Stomach (tissue), 9 donors: ENCODE data around the gene GALNT18. TPM values are rescaled to one million over a fixed set of nuclear protein-coding genes. Genes with fewer than 3 reads are reported as not detected.
A peak's percentile ranks its signal among the peaks of the same experiment; 100 is the strongest.

ENCODE experiments used
- DNase-seq, 2 donors: peaks; one replicate each; pipeline versions ENCODE4 v3.0.0 to v3.0.0-alpha.2; 2013 to 2019
- H3K27ac ChIP-seq, 5 donors: fragments of 200-600 bp in 4 of 5; sonication (generic) in 4 of 5; one replicate each; pipeline ENCODE4 v1.5.1; 2013 to 2019; ENCODE audit warnings: mild to moderate bottlenecking in 1 of 5, moderate library complexity in 1 of 5
- H3K27me3 ChIP-seq, 3 donors: fragments of 200-600 bp; sonication (generic); one replicate each; pipeline ENCODE4 v1.5.1; 2017 to 2019; ENCODE audit warnings: mixed run types in 1 of 3
- H3K36me3 ChIP-seq, 4 donors: fragments of 200-600 bp; sonication (generic); 1 replicate in 3 of 4; 2 replicates in 1 of 4; pipeline ENCODE4 v1.5.1; 2016 to 2019
- H3K4me1 ChIP-seq, 4 donors: fragments of 200-600 bp; sonication (generic); one replicate each; pipeline ENCODE4 v1.5.1; 2016 to 2019
- H3K4me3 ChIP-seq, 4 donors: fragments of 200-600 bp; sonication (generic) in 3 of 4; one replicate each; pipeline ENCODE4 v1.5.1; 2016 to 2019; ENCODE audit warnings: mild to moderate bottlenecking in 1 of 4
- H3K9me3 ChIP-seq, 4 donors: fragments of 200-600 bp; sonication (generic); one replicate each; pipeline ENCODE4 v1.5.1; 2016 to 2019
- EP300 ChIP-seq: sonication (generic); formaldehyde crosslinking; IDR thresholded peaks from one replicate; pipeline ENCODE4 v1.6.1; 2017; ENCODE audit warnings: antibody characterized with exemption
- POLR2A ChIP-seq, 4 donors: fragments of 450-650 bp; IDR thresholded peaks; one replicate each; pipeline ENCODE4 v1.6.1; 2016; ENCODE audit warnings: antibody characterized with exemption in 4 of 4, control low read depth in 2 of 4, mild to moderate bottlenecking in 1 of 4, moderate library complexity in 1 of 4
- POLR2AphosphoS5 ChIP-seq, 3 donors: sonication (generic); formaldehyde crosslinking; IDR thresholded peaks; one replicate each; pipeline ENCODE4 v1.6.1; 2016; ENCODE audit warnings: antibody characterized with exemption in 3 of 3
- WGBS, 5 donors: extraction: QIAGEN DNeasy Blood & Tissue Kit in 3 of 5; methylation state at CpG; one replicate each; pipeline versions ENCODE4 v1.1.5 to v1.1.7; 2013 to 2018; 5-methylcytosine and 5-hydroxymethylcytosine counted together
- intact Hi-C: fragments of 100-400 bp; cut with DNase I; formaldehyde crosslinking; loops from one replicate; pipeline ENCODE4 v1.15.1; 2023; ENCODE audit warnings: low total_unique reads
- polyA plus RNA-seq, 3 donors: library from polyadenylated mRNA; stranded (reverse); fragments of 200-250 nt; gene quantifications; one replicate each; pipeline ENCODE4 v1.2.3, GENCODE V29; 2013
- total RNA-seq, 5 donors: library from RNA; depleted of rRNA; stranded (reverse); fragments of >200 nt; gene quantifications; one replicate each; pipeline versions ENCODE4 v1.1.0 to v1.2.3, GENCODE V29; 2014 to 2016
- TF ChIP-seq, protein P1 (sequence below), 7 experiments: fragments of 450-650 bp in 4 of 7; fragments of 200-600 bp in 3 of 7; sonication (generic) in 3 of 7; IDR thresholded peaks; one replicate each; pipeline ENCODE4 v1.5.1; 2016 to 2019; ENCODE audit warnings: antibody characterized with exemption in 7 of 7, control low read depth in 2 of 7, mild to moderate bottlenecking in 1 of 7
- donor health status: healthy with polysubstance abuse.
- donor health status: Bipolar disorder and iron deficiency.
- donor health status: healthy.

Gene GALNT18
- total and polyA plus RNA-seq, 8 donors = 0.58 to 16.1 (median 2.7) TPM

DNA sequence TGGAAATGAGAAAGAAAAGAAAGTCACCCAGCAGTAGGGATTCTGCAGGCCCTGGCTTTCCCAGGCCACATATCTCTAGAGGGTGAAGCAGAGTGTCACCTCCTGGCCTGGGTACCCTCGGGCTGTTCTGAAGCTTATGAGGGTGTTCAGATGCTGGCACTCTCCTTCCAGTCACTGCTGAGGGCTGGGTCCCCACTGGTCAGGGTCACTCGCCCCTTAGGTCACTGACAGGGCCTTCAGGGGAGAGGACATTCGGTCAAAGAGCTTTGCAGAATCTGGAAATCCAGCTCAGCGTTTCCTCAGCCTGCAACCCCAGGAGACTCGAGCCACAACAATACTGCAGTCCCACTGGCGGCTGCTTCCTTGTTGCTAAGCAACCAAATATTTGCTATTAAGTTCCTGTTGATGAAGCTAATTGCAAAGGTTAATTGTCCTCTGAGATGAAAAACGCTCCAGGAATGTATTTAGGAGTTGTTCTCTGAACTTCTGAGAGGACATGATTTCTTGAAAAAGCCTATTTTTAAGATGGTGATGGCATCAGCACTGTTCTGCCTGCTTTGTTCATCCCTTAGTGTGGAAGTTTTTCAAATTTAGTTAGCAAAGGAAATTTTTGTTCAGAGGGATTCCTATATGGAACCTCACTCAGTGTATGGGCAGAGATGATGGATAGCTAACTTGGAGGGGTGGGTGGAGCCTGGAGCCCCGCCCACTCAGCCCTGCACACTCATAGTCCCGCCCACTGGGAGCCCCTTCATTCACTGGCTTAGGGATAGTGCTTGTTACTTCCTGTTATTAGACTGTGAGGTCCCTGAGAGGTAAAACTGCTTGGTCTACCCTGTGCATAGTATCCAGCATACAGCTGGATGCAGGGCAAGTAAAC is 378.0 kb downstream of the GALNT18 start:
- Histone ChIP-seq H3K4me3 (no peak overlapping the region), H3K27me3 (no peaks in the 10 kb centered on the region), H3K36me3 (no peaks in the 10 kb centered on the region), H3K4me1 (peaks cover 8 to 19% (median 13%) of the 10 kb centered on the region in 4 donors), H3K9me3 (no peaks in the 10 kb centered on the region), H3K27ac (peak overlapping the region in 4 of 5 donors; percentile 30 to 74 (median 58))
- 12 to 23% (median 18%) methylated on average over 9 of the region's 9 CpGs for WGBS, 5 donors
- TF ChIP-seq POLR2A (IDR thresholded peaks at IDR 0.05) (no peak), POLR2AphosphoS5 (IDR thresholded peaks at IDR 0.05) (peak in 1 of 3 donors; percentile 20)
- peak in 1 of 2 donors; percentile 82 for DNase-seq
- intact Hi-C loops = no loop called here

DNA sequence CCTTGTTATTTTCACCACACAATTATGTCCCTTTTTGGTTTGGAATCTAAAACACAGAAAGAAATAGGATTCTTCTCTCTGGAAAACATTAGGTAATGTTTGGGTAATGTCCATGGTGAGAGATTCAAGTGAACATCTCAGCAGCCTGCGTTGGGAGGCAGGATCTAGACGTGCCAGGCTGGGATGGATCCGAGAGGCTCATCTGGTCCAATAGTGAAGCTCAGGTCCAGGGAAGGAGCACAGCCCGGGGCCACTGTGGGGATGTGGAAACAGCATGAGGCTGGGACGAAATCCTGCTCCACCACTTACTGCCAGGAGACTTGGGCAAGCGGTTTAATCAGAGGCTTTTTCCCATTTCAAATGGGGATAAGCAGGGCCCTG is 378.6 kb downstream of the GALNT18 start:
- DNase-seq = peak in 1 of 2 donors; percentile 58
- WGBS, 5 donors = 60 to 74% (median 73%) methylated on average over 6 of the region's 6 CpGs
- Histone ChIP-seq H3K4me3 (no peak overlapping the region), H3K36me3 (no peaks in the 10 kb centered on the region), H3K9me3 (no peaks in the 10 kb centered on the region), H3K27ac (peak overlapping the region in 4 of 5 donors; percentile 30 to 74 (median 58)), H3K4me1 (peaks cover 8 to 19% (median 13%) of the 10 kb centered on the region in 4 donors), H3K27me3 (no peaks in the 10 kb centered on the region)
- TF ChIP-seq, protein P1, sequence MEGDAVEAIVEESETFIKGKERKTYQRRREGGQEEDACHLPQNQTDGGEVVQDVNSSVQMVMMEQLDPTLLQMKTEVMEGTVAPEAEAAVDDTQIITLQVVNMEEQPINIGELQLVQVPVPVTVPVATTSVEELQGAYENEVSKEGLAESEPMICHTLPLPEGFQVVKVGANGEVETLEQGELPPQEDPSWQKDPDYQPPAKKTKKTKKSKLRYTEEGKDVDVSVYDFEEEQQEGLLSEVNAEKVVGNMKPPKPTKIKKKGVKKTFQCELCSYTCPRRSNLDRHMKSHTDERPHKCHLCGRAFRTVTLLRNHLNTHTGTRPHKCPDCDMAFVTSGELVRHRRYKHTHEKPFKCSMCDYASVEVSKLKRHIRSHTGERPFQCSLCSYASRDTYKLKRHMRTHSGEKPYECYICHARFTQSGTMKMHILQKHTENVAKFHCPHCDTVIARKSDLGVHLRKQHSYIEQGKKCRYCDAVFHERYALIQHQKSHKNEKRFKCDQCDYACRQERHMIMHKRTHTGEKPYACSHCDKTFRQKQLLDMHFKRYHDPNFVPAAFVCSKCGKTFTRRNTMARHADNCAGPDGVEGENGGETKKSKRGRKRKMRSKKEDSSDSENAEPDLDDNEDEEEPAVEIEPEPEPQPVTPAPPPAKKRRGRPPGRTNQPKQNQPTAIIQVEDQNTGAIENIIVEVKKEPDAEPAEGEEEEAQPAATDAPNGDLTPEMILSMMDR (IDR thresholded peaks at IDR 0.05) = no peak
- no peak for TF ChIP-seq POLR2AphosphoS5 (IDR thresholded peaks at IDR 0.05)
- TF ChIP-seq POLR2A (IDR thresholded peaks at IDR 0.05) = no peak
- TF ChIP-seq EP300 = no peak
- intact Hi-C loops = no loop called here

DNA sequence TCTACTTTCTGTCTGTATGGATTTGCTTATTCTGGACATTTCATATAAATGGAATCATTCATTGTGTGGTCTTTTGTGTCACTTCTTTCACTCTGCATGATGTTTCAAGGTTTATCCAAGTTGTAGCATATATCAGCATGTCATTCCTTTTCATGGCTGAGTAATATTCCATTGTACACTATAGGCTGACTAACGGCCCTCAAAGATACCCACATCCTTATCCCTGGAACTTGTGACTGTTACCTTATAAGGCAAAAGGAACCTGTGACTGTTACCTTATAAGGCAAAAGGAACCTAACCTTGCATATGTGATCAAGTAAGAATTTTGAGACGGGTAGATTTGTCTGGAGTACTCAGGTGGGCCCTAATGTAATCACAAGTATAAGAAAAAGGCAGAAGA is 380.5 kb downstream of the GALNT18 start:
- 70 to 80% (median 76%) methylated on average over 2 of the region's 2 CpGs for WGBS, 5 donors
- no peaks in the 10 kb centered on the region for H3K27me3 ChIP-seq
- H3K27ac ChIP-seq = no peak overlapping the region

DNA sequence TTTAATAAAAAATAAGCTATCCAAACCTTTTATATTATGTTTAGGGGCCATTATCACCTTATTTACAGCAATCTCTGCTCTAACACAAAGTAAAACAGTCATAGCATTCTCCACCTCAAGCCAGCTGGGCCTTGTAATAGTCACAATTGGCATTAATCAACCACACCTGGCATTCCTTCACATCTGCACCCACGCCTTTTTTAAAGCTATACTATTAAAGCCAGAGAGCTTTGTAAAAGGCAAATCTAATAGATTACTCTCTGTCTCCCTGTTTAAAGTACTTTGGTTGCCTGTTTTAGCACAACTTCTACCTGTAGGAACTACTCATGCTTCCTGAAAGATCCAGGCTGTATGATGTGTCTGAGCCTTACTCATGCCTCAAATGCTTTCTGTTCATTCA is 381.8 kb downstream of the GALNT18 start:
- intact Hi-C loops = no loop called here
- Histone ChIP-seq H3K4me3 (no peak overlapping the region), H3K36me3 (no peaks in the 10 kb centered on the region), H3K27ac (no peak overlapping the region), H3K27me3 (no peaks in the 10 kb centered on the region), H3K9me3 (no peaks in the 10 kb centered on the region), H3K4me1 (peaks cover 8 to 19% (median 13%) of the 10 kb centered on the region in 4 donors)
- 54 to 65% (median 60%) methylated on average over 1 of the region's 1 CpG for WGBS, 5 donors
- TF ChIP-seq POLR2A (IDR thresholded peaks at IDR 0.05) (no peak), POLR2AphosphoS5 (IDR thresholded peaks at IDR 0.05) (no peak), EP300 (no peak)
- TF ChIP-seq, protein P1 (IDR thresholded peaks at IDR 0.05) = no peak
- DNase-seq = peak in 1 of 2 donors; percentile 53

More for the DNA sequence above, 380.5 kb downstream of the GALNT18 start:
- TF ChIP-seq POLR2AphosphoS5 (IDR thresholded peaks at IDR 0.05) (no peak), POLR2A (IDR thresholded peaks at IDR 0.05) (no peak), EP300 (no peak)
- TF ChIP-seq, protein P1 (IDR thresholded peaks at IDR 0.05) = no peak
- Histone ChIP-seq H3K4me1 (peaks cover 8 to 19% (median 13%) of the 10 kb centered on the region in 4 donors), H3K4me3 (no peak overlapping the region), H3K36me3 (no peaks in the 10 kb centered on the region), H3K9me3 (no peaks in the 10 kb centered on the region)
- intact Hi-C loops = no loop called here
- no peak for DNase-seq
